Measurements from ENCODE around the gene NUCB1.
"Not testable (repeated sequence)": the region's sequence is repeated elsewhere in the genome, so short reads cannot be mapped to it uniquely, and the experiment has no call there.

The NUCB1 gene

DNA sequence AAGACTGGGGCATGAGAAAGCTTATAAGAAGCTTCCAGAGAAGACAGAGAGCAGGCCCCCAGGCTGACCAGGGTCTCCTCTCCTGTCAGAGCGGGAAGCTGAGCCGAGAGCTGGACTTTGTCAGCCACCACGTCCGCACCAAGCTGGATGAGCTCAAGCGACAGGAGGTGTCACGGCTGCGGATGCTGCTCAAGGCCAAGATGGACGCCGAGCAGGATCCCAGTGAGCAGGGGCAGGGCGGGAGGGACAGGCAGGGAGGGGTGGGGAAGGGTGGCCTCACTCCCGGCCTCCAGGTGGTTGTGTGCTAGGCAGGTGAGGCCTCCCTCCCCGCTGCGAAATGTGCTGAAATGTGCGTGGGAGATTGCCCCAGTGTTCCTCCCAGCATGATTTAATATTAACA, 5.6 kb downstream of the NUCB1 start:
- DNase-seq (ENCODE audit: low read depth, low spot score), result no peak

DNA sequence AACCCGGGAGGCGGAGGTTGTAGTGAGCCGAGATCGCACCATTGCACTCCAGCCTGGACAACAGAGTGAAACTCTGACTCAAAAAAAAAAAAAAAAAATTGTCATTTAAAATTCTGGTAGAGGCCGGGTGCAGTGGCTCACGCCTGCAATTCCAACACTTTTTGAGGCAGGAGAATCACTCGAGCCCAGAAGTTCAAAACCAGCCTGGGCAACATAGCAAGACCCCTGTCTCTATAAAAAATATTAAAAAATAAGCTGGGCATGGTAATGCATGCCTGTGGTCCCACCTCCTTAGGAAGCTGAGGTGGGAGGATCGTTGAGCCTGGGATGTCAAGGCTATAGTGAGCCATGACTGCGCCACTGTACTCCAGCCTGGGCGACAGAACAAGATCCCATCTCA, 6.2 kb downstream of the NUCB1 start:
- no peak for DNase-seq (ENCODE audit: low read depth, low spot score)

DNA sequence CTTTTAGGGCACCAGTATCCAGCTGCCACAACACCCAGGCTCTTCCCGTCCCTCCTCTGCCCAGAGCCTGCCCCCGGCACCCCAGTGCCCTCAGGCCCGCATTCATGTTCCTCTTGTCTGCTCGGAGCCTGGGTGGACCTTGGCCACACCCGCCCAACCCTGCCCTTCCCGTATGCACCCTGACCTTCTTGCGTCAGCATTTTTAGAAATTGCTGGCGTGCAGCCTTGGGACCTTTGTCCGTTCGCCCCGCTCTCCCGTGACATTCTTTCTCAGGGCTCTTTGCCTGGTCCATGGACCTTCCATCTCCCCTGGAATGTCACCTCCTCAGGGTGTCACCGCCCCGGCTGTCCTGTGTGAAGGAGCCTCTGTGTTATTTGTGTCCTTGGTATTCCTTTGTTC, 7.6 kb downstream of the NUCB1 start:
- no peak for DNase-seq (ENCODE audit: low read depth, low spot score)

DNA sequence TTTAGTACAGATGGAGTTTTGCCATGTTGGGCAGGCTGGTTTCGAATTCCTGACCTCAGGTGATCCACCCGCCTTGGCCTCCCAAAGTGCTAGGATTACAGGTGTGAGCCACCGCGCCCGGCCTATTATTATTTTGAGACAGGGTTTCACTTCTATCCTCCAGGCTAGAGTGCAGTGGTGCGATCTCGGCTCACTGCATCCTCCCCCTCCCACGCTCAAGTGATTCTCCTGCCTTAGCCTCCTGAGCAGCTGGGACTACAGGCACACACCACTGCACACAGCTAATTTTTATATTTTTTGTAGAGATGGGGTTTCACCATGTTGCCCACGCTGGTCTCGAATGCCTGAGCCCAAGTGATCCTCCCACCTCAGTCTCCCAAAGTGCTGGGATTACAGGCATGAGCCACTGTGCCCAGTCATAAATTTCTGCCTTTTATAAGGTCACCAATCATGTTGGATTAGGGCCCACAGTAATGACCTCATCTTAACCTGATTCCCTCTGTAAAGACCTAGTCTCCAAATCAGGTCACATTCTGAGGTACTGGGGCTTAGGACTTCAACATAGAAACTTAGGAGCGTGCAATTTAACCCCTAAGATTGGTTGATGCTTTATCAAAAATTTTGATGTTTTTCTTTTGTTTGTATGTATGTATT, 9.4 kb downstream of the NUCB1 start:
- not testable (repeated sequence) for DNase-seq (ENCODE audit: low read depth, low spot score)

DNA sequence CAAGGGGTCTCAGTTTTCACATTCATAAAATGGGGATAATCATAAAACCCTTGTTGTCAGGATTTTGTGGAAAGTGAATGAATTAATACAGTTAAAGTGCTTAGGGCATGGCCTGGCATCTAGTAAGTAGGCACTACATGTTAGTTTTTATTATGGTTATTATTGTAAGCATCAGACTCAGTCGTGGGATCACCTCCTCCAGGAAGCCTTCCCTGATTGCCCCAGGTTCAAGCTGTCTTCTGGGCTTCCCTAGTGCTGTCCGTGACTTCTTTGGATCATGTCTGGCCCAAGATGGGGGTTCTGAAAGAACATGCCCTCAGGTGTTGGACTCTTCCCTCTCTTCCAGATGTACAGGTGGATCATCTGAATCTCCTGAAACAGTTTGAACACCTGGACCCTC, 10.7 kb downstream of the NUCB1 start:
- DNase-seq (ENCODE audit: low read depth, low spot score), result no peak

DNA sequence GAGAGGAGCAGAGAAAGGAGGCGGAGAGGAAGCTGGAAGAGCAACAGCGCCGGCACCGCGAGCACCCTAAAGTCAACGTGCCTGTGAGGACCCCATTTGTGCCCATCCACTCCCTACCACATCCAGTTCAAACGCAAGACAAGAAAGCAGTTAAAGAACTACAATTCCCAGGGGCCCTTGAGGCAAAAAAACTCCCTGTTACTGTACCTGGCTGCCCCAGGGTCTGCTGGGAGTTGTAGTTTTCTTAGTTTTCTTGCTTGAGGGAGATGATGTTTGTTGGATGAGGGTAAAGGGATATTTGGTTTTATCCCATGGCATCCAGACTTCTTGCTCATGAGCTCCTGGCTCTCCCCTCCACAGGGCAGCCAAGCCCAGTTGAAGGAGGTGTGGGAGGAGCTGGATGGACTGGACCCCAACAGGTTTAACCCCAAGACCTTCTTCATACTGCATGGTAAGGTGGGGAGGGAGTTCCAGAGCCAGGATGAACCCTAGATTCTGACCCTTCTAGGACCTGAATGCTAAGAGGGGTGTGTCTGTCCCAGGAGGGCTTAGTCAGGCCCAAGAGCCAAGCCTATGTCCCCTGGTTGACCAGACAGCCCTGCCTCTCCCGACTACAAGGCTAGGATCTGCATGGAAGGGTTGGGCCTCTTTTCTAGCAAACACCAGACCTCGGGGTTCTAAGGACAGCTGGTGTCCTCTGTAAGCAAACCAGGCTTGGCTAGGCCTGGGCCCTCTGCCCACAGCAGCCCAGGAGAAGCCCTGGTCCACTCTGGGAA, 13.2 kb downstream of the NUCB1 start:
- no peak for DNase-seq (ENCODE audit: low read depth, low spot score)

DNA sequence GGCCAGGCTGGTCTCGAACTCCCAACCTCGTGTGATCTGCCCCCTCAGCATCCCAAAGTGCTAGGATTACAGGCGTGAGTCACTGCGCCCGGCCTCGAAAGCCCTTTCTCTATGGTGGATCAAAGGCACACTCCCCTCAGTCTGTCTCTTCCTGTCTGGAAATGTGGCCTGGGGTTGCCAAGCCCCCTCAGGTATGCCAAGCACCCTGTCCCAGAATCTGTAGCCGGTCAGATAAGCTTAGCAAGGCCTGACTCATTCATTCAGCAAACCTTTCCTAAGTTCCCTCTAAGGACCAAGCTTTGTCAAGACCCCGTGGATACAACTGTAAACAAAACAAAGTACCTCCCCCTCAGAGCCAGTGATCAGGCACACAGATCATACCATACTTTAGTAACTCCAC, 14.1 kb downstream of the NUCB1 start:
- DNase-seq (ENCODE audit: low read depth, low spot score), result no peak

DNA sequence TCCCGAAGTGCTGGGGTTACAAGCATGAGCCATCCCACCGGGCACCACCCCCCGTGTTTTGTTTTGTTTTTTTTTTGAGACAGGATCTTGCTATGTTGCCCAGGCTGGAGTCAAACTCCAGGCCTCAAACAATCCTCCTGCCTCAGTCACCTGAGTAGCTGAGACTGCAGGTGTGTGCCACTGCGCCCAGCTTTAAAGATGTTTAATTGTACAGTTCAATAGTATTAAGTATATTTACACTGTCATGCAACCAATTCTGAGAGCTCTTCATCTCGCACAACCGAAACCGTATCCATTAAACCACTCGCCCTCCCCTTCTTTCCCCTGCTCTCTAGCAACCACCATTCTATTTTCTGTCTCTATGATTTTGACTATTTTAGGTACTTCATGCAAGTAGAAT, 15.6 kb downstream of the NUCB1 start:
- DNase-seq (ENCODE audit: low read depth, low spot score), result no peak

DNA sequence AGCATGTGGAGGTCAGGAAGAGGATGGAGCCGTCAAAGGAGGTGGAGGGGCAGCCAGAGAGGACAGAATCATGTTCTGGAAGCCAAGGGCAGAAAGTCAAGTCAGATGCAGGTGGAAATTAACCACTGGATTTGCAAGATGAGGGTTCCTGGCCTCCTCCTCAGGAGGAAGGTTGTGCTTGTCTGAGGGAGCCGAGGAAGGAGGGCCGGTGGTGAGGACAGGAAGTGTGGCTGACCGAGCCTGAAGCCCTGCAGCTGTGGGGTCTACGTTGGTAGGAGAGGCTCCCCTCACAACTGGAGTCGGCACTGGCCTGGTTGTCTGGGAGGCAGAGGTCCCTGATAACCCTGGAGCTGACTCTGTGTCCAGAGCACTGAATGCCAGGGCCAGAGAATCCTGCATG, 18.0 kb downstream of the NUCB1 start:
- no peak for DNase-seq (ENCODE audit: low read depth, low spot score)

DNA sequence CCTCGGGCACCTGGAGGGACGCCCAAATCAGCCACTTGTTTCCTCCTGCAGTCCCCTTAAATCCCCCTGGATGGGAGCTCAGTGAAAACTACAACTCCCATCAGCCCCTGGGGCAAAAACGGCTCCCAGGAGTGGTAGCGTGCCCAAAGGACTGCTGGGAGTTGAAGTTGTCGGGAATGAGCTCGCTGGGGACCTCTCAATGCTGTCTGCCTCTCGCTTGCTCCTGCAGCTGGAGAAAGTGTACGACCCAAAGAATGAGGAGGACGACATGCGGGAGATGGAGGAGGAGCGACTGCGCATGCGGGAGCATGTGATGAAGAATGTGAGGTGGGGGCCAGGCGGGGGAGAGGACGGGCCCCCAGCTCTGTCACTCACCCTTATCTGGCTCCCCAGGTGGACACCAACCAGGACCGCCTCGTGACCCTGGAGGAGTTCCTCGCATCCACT, 18.7 kb downstream of the NUCB1 start:
- no peak for DNase-seq (ENCODE audit: low read depth, low spot score)

DNA sequence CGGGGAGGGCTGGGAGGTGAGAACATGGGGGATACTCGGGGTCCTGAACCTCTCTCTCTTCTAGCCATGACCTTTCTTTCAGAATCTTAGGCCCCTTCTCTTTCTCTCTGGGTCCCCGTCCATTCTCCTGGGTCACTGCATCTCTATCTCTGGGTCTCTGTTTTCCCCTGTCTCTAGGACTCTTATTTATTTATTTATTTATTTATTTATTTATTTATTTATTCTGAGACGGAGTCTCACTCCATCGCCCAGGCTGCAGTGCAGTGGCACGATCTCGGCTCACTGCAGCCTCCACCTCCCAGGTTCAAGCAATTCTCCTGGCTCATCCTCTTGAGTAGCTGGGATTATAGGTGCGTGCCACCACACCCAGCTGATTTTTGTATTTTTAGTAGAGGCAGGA, 19.2 kb downstream of the NUCB1 start:
- not testable (repeated sequence) for DNase-seq (ENCODE audit: low read depth, low spot score)

DNA sequence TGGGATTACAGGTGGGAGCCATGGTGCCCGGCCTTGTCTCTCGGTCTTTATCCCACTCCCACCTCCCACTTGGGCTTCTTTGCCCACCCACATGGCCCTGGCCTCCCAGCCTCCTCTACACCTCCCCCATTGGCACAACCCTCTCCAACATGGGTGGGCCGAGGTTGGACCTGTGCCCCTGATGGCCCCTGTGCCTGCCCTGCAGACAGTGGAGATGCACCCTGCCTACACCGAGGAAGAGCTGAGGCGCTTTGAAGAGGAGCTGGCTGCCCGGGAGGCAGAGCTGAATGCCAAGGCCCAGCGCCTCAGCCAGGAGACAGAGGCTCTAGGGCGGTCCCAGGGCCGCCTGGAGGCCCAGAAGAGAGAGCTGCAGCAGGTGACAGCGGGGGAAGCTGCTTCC, 20.8 kb downstream of the NUCB1 start:
- no peak for DNase-seq (ENCODE audit: low read depth, low spot score)

DNA sequence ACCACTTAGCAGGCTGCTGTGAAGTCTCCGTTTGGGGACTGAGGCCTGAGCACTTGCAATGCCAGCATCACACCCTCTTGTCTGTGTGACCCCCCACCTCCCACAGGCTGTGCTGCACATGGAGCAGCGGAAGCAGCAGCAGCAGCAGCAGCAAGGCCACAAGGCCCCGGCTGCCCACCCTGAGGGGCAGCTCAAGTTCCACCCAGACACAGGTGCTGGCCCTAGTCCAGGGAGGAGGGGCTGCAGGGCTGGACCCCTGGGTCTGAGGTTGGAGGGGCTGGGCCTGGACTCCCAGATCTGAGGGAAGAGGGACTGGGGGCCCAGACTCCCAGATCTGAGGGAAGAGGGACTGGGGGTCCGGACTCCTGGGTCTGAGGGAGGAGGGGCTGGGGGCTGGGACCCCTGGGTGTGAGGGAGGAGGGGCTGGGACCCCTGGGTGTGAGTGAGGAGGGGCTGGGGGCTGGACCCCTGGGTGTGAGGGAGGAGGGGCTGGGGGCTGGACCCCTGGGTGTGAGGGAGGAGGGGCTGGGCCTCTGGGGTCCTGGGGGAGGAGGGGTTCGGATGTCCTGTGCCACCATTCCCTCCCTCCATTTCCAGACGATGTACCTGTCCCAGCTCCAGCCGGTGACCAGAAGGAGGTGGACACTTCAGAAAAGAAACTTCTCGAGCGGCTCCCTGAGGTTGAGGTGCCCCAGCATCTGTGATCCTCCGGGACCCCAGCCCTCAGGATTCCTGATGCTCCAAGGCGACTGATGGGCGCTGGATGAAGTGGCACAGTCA, 21.8 kb downstream of the NUCB1 start:
- DNase-seq (ENCODE audit: low read depth, low spot score), result no peak

DNA sequence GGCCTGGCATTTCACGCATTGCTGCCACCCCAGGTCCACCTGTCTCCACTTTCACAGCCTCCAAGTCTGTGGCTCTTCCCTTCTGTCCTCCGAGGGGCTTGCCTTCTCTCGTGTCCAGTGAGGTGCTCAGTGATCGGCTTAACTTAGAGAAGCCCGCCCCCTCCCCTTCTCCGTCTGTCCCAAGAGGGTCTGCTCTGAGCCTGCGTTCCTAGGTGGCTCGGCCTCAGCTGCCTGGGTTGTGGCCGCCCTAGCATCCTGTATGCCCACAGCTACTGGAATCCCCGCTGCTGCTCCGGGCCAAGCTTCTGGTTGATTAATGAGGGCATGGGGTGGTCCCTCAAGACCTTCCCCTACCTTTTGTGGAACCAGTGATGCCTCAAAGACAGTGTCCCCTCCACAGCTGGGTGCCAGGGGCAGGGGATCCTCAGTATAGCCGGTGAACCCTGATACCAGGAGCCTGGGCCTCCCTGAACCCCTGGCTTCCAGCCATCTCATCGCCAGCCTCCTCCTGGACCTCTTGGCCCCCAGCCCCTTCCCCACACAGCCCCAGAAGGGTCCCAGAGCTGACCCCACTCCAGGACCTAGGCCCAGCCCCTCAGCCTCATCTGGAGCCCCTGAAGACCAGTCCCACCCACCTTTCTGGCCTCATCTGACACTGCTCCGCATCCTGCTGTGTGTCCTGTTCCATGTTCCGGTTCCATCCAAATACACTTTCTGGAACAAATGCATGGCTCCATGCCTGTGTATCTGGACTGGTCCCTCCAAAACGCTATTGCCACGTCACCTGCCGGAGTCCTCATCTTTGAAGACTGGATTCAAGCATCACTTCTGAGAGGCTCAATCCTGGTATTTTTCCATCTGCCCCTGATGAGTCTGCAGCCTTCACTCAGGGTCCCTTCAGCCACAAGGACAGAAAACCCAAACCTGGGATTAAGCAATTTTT, 22.7 kb downstream of the NUCB1 start:
- DNase-seq (ENCODE audit: low read depth, low spot score), result no peak

DNA sequence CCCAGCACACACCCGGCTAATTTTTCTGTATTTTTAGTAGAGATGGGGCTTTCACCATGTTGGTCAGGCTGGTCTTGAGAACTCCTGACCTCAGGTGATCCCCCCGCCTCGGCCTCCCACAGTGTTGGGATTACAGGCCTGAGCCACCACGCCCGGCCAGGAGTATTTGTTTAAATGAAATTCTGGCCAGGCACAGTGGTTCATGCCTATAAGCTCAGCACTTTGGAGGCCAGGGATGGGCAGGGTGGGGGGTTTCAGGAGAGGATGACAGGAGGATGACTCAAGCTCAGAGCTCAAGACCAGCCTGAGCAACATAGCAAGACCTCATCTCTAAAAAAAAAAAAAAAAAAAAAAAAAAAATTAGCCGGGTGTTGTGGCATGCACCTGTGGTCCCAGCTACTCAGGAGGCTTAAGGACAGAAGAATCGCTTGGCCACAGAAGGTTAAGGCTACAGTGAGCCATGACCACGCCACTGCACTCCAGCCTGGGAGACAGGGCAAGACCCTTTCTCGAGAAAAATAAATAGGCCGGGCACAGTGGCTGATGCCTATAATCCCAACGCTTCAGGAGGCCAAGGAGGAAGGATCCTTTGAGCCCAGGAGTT, 25.2 kb downstream of the NUCB1 start:
- DNase-seq (ENCODE audit: low read depth, low spot score), result no peak

DNA sequence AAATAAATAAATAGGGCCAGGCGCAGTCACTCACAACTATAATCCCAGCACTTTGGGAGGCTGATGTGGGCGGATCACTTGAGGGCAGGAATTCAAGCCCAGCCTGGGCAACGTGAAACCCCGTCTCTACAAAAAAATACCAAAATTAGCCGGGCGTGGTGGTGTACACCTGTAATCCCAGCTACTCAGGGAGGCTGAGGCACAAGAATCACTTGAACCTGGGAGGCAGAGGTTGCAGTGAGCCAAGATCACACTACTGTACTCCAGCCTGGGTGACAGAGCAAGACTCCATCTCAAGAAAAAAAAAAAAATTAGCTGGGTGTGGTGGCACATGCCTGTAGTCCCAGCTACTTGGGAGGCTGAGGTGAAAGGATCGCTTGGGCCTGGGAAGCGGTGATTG, 25.8 kb downstream of the NUCB1 start:
- not testable (repeated sequence) for DNase-seq (ENCODE audit: low read depth, low spot score)

DNA sequence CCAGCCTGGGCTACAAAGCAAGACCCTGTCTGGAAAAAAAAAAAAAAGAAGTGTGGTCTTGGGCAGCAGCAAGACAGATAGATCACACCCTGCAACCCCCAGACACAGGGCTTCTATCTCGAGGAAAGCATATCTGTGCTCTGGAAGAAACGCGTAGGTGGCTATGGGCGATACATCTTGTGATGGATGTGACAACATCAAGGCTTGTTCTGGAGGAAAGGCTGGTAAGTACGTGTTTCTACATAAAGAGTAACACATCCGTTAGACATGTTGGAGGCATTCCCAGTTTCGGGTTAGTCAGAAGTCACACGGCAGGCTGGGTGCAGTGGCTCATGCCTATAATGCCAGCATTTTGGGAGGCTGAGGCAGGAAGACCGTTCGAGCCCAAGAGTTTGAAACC, 26.8 kb downstream of the NUCB1 start:
- DNase-seq (ENCODE audit: low read depth, low spot score), result no peak

DNA sequence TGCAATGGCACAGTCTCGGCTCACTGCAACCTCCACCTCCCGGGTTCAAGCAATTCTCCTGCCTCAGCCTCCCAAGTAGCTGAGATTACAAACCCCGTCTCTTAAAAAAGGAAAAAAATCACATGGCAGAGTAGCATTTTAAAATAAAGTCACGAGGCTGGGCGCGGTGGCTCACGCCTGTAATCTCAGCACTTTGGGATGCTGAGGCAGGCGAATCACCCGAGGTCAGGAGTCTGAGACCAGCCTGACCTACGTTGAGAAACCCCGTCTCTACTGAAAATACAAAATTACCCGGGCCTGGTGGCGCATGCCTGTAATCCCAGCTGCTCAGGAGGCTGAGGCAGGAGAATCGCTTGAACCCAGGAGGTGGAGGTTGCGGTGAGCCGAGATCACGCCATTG, 27.6 kb downstream of the NUCB1 start:
- DNase-seq (ENCODE audit: low read depth, low spot score), result not testable (repeated sequence)

DNA sequence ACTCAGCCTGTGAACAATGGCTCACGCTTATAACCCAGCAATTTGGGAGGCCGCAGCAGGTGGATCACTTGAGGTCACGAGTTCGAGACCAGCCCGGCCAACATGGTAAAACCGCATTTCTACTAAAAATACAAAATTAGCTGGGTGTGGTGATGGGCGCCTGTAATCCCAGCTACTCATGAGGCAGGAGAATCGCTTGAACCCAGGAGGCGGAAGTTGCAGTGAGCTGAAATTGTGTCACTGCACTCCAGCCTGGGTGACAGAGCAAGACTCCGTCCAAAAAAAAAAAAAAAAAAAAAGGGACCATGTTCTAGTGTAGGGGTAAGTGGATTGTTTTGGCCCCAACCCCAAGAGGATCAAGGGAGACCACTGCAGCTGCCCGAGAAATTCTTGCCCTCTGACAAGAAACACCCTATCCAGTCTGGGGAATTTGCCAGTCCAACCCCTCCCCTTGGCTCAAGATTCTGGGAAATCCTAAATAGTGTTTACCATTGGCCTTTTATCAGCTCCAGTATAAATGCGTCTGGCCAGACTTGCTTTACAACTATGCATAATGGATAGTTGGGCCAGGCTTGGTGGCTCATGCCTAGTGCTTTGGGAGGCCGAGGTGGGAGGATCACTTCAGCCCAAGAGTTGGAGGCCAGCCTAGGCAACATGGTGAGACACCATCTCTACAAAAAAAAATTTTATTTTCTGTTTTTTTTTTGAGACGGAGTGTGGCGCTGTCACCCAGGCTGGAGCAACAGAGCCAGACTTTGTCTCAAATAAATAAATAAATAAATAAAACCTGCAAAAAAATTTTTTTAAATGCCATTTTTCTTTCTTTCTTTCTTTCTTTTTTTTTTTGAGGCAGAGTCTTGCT, 28.3 kb downstream of the NUCB1 start:
- no peak for DNase-seq (ENCODE audit: low read depth, low spot score)

DNA sequence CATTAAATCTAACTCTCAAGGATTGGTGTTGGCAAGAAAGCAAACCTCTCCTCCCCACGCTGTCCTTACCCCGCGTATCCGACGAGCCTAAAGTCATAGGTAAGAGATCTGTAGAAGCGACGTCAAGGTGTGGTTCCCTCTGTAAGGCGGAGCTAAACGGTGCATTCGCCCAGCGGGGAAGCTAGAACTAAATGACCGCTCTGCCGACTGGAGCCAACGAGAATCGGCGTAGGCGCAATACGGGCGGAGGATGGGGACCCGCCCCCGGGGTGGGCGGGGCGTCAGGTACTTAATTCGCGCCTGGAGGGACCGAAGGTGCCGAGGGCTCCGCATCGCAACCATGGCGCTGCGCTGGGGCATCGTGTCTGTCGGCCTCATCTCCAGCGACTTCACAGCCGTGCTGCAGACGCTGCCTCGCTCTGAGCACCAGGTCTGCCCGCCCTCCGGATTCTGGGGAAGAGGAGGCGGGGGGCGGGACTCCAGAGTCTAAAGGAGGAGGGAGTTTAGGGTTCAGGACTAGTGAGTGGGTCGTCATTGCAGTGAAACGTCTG, 33.3 kb downstream of the NUCB1 start, which contains the start of gene DHDH:
TSS of gene DHDH (plus strand) at position 318 of the 551 bp plus-strand sequence. CDS start at position 341, 23 bp downstream.
- no peak for DNase-seq (ENCODE audit: low read depth, low spot score)

All from smooth muscle cell of the brain vasculature (primary cell).